ENCODE results near the gene SRRM5.

The SRRM5 gene, protein sequence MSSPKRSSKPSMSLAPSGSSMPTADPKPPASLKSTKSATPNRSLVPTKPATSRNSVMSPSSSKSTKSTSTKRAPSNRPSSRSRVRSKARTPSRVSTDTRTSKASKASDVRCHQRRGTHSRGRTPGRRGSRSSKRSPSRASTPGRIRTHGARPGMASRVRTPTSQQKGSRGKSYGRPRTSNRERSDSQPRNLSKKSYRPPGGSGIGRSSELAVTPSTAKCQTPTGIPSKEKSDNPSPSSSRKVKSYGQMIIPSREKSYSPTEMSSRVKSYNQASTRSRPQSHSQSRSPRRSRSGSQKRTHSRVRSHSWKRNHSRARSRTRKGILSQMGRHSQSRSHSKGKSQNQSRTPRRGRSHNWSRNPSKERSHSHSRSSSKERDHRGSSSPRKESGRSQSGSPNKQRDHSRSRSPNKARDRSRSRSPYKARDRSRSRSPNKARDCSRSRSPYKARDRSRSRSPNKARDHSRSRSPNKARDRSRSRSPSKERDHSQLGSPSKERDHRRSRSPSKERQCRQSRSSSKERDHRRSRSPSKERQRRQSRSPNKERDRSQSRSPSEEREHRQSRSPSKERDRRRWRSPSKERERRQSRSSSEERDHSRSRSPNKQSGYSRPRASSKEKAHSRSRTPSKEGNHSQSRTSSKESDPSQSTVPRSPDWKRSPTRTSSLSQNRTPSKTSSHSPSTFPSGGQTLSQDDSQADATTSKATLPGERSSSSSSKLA

DNA sequence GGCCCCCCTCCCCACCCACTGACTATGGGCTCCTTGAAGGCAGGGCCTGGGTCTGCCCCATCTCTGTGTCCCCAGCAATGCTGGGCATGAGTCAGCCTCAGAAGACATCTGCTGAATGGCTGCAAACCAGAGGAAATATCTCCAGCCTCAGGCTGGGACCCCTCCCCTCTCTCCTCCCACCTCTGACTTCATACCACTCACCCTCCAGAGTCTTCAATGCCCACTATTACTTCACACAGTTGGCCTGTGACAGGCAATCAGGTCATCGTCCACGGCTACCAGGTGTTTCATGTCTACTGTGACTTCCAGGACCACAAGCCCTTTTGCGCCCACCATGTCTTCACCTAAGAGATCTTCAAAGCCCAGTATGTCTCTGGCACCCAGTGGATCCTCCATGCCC, at the start of gene SRRM5:
SRRM5 (plus strand) TSS at position 301 of the 400 bp plus-strand sequence; CDS start at position 335, 34 bp downstream.
- H3K4me3 Mint-ChIP-seq = no peak within 1 kb of the TSS

DNA sequence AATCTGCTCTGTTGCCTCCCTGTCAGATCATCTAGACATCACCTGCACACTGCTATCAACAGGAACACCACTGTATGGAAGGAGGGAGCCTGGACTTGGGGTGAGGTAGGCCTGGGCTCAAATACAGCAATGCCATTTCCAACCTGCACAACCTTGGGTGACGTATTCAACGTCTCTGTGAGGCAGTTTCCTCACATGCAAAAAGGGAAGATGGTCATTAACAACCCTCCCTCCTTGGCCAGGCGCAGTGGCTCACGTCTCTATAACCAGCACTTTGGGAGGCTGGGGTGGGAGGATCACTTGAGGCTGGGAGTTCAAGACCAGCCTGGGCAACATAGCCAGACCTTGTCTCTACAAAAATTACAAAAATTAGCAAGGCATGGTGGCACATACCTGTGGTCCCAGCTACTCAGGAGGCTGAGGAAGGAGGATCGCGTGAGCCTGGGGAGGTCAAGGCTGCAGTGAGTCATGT, 49.6 kb upstream of the SRRM5 start:
- H3K27ac Mint-ChIP-seq = peak overlapping the region; percentile 96
- ATAC-seq (no peak), DNase-seq (no peak)
- peaks cover 33% of the 10 kb centered on the region for H3K36me3 Mint-ChIP-seq (ENCODE audit: low read depth)
- H3K4me3 Mint-ChIP-seq = peak overlapping the region; percentile 69
- no peaks in the 10 kb centered on the region for H3K27me3 Mint-ChIP-seq
- H3K4me1 Mint-ChIP-seq = peaks cover 58% of the 10 kb centered on the region
- H3K9me3 Mint-ChIP-seq = peaks cover 2% of the 10 kb centered on the region

More for the DNA sequence above, at the start of gene SRRM5:
- Mint-ChIP-seq H3K27me3 (no peaks in the 10 kb centered on the region), H3K36me3 (ENCODE audit: low read depth) (peaks cover 11% of the 10 kb centered on the region), H3K27ac (peak within 1 kb of the TSS; percentile 29), H3K4me1 (peaks cover 8% of the 10 kb centered on the region), H3K9me3 (no peaks in the 10 kb centered on the region)
- ATAC-seq (no peak), DNase-seq (no peak)

DNA sequence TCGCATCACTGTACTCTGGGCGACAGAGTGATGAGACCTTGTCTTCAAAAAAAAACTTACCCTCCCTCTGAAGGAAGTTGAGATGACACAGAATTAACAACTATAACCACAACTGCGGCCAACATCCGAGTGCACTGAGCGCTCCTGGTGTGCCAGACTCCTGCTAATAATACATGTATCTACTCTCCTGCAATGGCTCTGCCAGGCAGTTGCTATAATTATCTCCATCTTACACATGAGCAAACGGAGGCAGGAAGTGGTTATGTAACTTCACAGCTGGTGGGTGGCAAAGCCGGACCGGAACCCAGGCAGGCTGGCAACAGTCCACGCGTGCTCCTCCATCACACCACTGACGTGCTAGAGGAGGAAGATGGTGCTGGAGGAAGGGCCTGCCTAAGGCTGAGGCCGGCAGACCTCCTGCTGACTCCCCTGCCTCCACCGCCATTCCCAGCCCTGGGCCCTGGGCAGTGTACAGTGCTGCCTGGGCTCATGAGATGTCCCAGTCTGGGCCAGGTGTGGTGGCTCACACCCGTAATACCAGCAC, 49.1 kb upstream of the SRRM5 start:
- ATAC-seq = peak; percentile 95
- Mint-ChIP-seq H3K36me3 (ENCODE audit: low read depth) (peaks cover 30% of the 10 kb centered on the region), H3K4me1 (peaks cover 55% of the 10 kb centered on the region), H3K27ac (peak overlapping the region; percentile 96), H3K9me3 (peaks cover 2% of the 10 kb centered on the region), H3K4me3 (peak overlapping the region; percentile 69), H3K27me3 (no peaks in the 10 kb centered on the region)
- DNase-seq = peak; percentile 71

DNA sequence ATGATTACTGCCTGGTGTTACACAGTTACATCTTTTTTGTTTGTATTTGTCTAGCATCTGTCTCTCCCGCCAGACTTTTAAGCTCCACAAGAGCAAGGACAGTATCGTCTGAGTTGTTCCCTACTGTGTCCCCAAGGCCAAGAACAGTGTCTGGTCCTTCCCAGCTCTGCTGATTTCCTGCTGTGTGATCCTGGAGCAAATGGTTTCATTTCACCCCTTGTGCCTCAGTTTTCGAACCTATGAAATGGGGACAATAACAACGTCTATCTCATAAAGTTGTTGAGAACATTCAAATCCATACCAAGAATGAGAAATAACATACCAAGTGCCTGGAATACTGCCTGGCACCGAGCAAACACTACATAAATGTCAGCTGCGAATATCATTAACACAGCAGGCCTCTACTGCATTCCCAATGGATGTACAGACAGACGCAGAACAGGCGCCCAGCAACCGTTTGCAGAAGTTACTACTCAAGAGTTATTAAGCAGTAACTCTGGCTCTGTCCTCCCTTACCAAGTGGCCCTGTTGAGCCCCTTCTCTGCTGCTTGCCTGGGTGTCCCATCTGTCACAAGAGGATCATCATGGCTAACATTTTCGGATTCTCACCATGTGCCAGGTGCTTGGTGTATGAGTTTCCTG, 48.0 kb upstream of the SRRM5 start:
- H3K9me3 Mint-ChIP-seq = peaks cover 2% of the 10 kb centered on the region
- no peak overlapping the region for H3K4me3 Mint-ChIP-seq
- DNase-seq = no peak
- H3K4me1 Mint-ChIP-seq = peaks cover 55% of the 10 kb centered on the region
- H3K36me3 Mint-ChIP-seq (ENCODE audit: low read depth) = peaks cover 30% of the 10 kb centered on the region
- peak overlapping the region; percentile 79 for H3K27ac Mint-ChIP-seq
- H3K27me3 Mint-ChIP-seq = no peaks in the 10 kb centered on the region
- no peak for ATAC-seq

DNA sequence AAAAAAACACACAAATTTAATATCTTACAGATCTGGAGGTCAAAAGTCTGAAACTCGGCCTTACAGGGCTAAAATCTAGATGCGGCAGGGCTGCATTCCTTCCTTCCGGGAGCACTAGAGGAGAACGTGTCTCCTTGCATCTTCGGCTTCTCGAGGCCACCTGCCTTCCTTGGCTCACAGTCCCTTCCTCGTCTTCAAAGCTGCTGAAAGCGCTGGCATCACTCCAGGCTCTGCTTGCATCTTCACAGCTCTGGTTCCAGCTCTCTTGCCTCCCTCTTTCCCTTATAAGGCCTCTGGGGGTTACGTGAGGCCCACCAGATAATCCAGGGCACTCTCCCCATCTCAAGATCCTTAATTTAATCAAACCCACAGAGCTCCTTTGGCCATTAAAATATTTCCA, 47.1 kb upstream of the SRRM5 start:
- no peak for ATAC-seq
- DNase-seq = no peak
- H3K36me3 Mint-ChIP-seq (ENCODE audit: low read depth) = peaks cover 28% of the 10 kb centered on the region
- H3K4me3 Mint-ChIP-seq = no peak overlapping the region
- H3K27ac Mint-ChIP-seq = peak overlapping the region; percentile 79
- H3K4me1 Mint-ChIP-seq = peaks cover 56% of the 10 kb centered on the region
- peaks cover 2% of the 10 kb centered on the region for H3K9me3 Mint-ChIP-seq
- H3K27me3 Mint-ChIP-seq = no peaks in the 10 kb centered on the region

DNA sequence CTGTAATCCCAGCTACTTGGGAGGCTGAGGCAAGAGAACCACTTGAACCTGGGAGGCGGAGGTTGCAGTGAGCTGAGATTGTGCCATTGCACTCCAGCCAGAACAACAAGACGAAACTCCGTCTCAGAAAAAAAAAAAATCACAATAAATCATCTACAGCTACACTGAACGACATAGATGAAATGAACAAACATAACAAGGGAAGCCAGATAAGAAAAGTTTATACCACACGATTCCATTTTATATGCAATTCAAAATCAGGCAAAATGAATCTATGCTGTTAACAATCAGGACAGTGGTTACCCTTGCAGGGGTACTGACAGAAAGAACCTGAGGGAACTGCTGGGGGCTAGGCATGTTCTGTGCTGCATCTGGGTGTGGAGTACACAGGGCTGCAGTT, 42.2 kb upstream of the SRRM5 start:
- Mint-ChIP-seq H3K4me3 (no peak overlapping the region), H3K36me3 (ENCODE audit: low read depth) (peaks cover 5% of the 10 kb centered on the region), H3K4me1 (peaks cover 34% of the 10 kb centered on the region), H3K27me3 (no peaks in the 10 kb centered on the region), H3K27ac (peak overlapping the region; percentile 18), H3K9me3 (no peaks in the 10 kb centered on the region)
- no peak for DNase-seq
- ATAC-seq = no peak

DNA sequence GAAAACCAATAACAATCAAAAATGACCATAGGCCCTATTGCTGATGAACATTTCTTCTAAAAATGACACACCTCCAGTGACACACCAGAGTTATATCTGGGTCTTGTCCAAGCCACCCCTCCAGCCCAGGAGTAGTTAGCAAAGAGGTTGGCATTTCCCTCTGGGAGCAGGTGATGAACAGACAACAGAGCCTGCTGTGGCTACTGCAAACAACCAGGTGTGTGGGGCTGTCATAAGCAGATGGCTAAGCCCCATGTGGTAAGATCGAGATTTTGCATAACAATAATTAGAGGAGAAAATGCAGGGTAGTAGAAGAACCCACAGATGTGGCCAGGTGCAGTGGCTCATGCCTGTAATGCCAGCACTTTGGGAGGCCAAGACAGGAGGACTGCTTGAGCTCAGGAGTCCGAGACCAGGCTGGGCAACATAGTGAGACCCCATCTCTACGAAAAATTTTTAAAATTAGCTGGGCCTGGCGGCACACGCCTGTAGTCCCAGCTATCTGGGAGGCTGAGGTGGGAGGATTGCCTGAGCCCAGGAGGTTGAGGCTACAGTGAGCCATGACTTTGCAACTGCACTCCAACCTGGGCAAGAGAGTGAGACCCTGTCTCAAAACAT, 41.6 kb upstream of the SRRM5 start:
- Mint-ChIP-seq H3K9me3 (no peaks in the 10 kb centered on the region), H3K36me3 (ENCODE audit: low read depth) (peaks cover 2% of the 10 kb centered on the region), H3K4me1 (peaks cover 33% of the 10 kb centered on the region), H3K4me3 (no peak overlapping the region), H3K27me3 (no peaks in the 10 kb centered on the region), H3K27ac (no peak overlapping the region)
- DNase-seq = no peak
- no peak for ATAC-seq

DNA sequence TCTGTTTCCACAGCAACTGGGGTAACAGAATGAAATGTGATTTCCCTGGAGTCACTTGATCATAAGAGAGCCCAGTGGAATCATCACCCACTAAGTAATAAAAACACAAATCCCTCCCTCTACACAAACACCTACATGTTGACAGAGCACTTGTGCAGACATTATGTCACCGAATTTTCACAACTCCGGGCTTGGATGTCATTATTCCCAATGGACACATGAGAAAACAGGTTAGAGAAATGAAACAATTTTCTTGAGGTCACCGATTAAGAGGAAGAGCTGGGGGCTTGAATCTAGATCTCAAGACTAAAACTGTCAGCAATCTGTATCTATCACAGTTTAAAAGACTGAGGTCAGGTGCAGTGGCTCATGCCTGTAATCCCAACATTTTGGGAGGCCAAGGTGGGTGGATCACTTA, 39.7 kb upstream of the SRRM5 start:
- no peak overlapping the region for H3K27ac Mint-ChIP-seq
- ATAC-seq (no peak), DNase-seq (no peak)
- H3K4me1 Mint-ChIP-seq = peaks cover 38% of the 10 kb centered on the region
- H3K27me3 Mint-ChIP-seq = no peaks in the 10 kb centered on the region
- no peaks in the 10 kb centered on the region for H3K9me3 Mint-ChIP-seq
- H3K36me3 Mint-ChIP-seq (ENCODE audit: low read depth) = peaks cover 2% of the 10 kb centered on the region
- H3K4me3 Mint-ChIP-seq = no peak overlapping the region

DNA sequence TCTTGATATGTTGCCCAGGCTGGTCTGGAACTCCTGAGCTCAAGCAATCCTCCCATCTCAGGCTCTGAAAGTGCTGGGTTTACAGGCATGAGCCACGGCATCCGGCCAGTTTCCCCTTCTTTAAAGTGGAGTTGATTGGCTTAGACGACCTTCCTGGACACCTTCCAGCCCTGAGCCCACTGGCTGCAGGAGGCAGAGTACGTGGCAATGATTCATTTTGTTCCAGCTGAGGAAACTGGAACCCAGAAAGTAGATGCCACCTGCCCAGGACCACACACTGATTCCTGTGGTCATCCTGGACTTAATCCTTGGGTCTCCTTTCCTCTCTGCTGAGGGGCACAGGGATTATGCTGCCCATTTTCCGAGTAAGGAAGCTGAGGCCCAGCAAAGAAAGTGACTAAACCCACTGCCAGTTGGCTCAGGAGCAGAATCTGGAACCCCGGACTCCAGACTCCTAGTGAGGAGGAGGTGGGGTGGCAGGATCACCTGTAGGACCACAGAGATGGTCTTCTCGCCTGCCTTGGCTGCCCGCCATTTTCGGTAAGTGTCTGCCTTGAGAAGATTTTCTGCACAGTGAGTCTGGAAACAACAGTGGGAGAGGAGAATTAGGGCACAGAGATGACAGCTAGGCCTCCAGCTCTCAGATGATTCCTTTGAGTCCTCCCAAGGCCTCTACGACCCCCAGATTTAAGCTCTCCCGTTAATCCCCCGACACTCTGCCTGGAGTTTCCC, 37.3 kb upstream of the SRRM5 start:
- DNase-seq (no peak), ATAC-seq (no peak)
- peaks cover 2% of the 10 kb centered on the region for H3K36me3 Mint-ChIP-seq (ENCODE audit: low read depth)
- H3K4me3 Mint-ChIP-seq = peak overlapping the region; percentile 96
- peak overlapping the region; percentile 91 for H3K27ac Mint-ChIP-seq
- H3K4me1 Mint-ChIP-seq = peaks cover 49% of the 10 kb centered on the region
- H3K9me3 Mint-ChIP-seq = no peaks in the 10 kb centered on the region
- peaks cover 2% of the 10 kb centered on the region for H3K27me3 Mint-ChIP-seq

DNA sequence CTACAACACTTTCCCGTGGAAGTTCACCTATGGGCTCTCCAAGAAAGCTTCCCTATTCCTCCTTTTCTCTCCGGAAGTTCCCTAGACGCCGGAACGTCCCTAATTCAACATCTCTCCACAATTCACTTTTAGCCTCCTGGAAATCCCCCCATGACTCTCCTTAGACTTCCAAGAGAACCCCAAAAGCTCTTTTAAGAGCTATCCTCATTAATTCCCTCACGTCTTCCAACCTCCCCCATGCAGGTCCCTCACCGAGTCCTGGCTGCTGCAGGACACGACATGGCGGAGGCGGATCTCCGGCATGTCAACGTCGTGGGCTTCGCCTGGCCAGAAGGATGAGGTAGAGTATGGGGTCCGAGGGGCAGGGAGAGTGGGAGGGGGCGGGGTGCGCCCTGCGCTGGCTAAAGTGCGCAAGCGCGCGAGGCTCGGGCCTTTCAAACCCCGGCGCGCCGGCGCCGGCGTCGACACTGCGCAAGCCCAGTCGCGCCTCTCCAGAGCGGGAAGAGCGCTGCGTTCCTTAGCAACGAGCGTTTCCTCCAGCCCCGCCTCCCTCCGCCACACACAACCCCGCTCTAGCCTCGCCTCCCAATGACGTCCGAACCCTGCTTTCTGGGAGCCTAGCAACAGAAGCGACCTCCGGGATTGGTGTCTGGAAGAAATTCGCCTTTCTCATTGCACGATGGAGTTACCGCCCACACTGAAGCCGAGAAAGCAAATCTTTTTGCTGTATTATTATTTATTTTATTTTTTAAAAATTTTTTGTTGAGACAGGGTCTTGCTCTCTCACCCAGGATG, 36.5 kb upstream of the SRRM5 start, which contains the start of the genes PINLYP and XRCC1:
PINLYP (plus strand) TSS at position 646 of the 795 bp plus-strand sequence. CDS start 1,391 bp downstream, outside the sequence.
XRCC1 (minus strand) TSS at position 372 of the 795 bp plus-strand sequence; CDS start at position 303, 69 bp downstream.
- Mint-ChIP-seq H3K4me3 (peak within 1 kb of the TSS; percentile 96), H3K27me3 (peaks cover 2% of the 10 kb centered on the region), H3K4me1 (peaks cover 49% of the 10 kb centered on the region)

DNA sequence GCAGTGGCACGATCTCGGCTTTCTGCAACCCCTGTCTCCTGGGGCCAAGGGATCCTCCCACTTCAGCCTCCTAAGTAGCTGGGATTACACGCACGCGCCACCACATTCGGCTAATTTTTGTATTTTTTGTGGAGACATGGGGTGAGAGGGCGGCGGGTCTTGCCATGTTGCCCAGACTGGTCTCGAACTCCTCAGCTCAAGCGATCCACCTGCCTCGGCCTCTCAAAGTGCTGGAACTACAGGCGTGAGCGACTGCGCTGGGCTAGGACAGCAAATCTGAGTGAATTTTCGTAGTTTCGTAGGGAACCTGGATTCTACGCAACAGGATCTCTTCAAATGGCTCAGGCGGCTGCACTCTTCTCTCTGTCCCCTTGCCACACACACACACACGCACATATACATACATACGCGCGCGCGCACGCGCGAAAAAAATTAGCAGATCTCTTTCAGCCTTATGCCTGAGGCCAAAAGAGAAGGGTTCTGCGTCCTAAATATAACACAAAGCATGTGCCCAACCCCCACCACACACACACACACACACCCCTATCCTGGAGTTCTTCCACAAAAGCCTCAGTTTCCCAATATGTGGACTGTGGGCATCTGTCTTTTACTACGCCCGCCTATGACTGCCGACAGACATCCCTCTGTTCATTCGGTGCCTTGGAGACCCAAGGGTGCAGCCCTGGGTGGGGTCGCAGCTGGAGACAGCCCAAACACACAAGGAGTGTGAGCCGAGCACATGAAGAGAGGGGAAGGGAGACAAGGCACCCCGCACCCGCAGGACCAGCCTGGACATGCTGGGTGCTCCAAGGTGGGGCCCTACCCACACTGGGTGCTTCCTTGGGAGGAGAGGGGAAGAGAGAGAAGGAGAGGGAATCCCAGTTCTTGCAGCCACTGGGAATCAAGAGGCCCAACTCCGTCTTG, 35.7 kb upstream of the SRRM5 start:
- H3K27me3 Mint-ChIP-seq = peaks cover 2% of the 10 kb centered on the region
- DNase-seq (no peak), ATAC-seq (no peak)
- no peaks in the 10 kb centered on the region for H3K9me3 Mint-ChIP-seq
- peaks cover 43% of the 10 kb centered on the region for H3K4me1 Mint-ChIP-seq
- peak overlapping the region; percentile 91 for H3K27ac Mint-ChIP-seq
- H3K4me3 Mint-ChIP-seq = peak overlapping the region; percentile 96
- H3K36me3 Mint-ChIP-seq (ENCODE audit: low read depth) = no peaks in the 10 kb centered on the region

More for the DNA sequence above, 36.5 kb upstream of the SRRM5 start, which contains the start of the genes PINLYP and XRCC1:
- no peaks in the 10 kb centered on the region for H3K9me3 Mint-ChIP-seq
- H3K27ac Mint-ChIP-seq = peak within 1 kb of the TSS; percentile 91
- ATAC-seq (peak; percentile 98), DNase-seq (peak; percentile 97)
- H3K36me3 Mint-ChIP-seq (ENCODE audit: low read depth) = no peaks in the 10 kb centered on the region

DNA sequence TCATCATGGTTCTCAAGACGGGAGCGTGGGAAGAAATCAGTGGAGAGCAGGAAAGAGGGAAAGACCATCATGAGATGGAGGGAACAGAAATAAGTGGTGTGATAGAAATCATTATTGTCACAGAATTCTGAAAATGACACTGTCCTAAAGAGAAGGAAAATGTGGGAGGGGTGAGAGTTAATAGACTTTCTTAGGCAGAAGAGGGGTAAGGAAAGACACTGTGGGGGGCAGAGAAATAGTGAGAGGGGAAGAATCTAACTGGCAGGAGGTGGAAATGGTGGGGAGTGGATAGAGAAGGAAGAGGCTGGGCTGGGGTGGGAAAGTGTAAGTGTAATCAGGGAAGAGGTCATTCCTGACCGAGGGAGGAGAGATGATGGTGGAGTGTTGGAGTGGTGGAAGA, 33.1 kb upstream of the SRRM5 start:
- Mint-ChIP-seq H3K36me3 (ENCODE audit: low read depth) (no peaks in the 10 kb centered on the region), H3K4me1 (peaks cover 40% of the 10 kb centered on the region), H3K4me3 (peak overlapping the region; percentile 82), H3K27ac (peak overlapping the region; percentile 86), H3K27me3 (peaks cover 2% of the 10 kb centered on the region), H3K9me3 (no peaks in the 10 kb centered on the region)
- DNase-seq (no peak), ATAC-seq (no peak)
